Activated T-cell treated with anti-CD3 and anti-CD28 coated beads, Interleukin-2, amount 50 U/mL, for 48 hours (primary cell): Measurements from ENCODE around the gene MRPL24.
"Not testable (repeated sequence)": the region's sequence is repeated elsewhere in the genome, so short reads cannot be mapped to it uniquely, and the experiment has no call there.

Experiments used
- DNase-seq, 2 experiments: peaks; one replicate each; pipeline ENCODE4 v3.0.0-alpha.2; 2020

The MRPL24 gene

DNA sequence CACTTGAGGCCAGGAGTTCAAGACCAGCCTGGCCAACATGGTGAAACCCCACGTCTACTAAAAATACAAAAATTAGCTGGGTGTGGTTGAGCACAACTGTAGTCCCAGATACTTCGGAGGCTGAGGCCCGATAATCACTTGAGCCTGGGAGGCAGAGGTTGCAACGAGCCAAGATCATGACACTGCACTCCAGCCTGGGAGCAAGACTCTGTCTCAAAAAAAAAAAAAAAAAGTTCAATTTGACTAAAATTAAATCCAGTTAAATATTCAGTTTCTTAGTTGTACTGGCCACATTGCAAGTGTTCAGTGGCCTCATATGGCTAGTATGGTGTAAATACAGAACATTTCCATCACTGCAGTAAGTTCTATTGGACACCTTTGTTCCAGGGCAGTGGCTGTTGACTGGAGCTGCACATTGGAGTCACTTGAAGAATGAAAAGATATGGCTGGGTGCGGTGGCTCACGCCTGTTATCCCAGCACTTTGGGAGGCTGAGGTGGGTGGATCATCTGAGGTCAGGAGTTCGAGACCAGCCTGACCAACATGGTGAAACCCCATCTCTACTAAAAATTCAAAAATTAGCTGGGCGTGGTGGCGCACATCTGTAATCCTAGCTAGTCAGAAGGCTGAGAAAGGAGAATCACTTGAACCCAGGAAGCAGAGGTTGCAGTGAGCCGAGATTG lies 16.8 kb upstream of the MRPL24 start:
- DNase-seq: not testable (repeated sequence)

DNA sequence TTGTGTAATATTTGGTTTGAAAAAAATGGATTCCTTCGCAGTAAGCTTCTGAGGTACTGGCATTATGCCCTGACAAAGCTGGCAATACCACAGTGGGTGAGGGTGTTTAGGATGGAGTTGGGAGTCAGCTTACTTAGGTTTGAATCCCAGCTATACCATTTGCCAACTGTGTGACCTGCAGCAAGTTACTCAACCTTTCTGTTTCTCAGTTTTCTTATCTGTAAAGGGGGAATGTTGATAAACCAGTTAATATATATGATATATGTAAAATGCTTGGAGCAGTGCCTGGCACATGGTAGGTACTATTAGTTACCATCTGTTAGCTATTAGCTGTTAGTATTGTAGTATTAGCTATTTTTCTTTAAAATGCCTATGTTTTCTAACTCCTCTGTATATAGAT lies 15.5 kb upstream of the MRPL24 start:
- no peak for DNase-seq

DNA sequence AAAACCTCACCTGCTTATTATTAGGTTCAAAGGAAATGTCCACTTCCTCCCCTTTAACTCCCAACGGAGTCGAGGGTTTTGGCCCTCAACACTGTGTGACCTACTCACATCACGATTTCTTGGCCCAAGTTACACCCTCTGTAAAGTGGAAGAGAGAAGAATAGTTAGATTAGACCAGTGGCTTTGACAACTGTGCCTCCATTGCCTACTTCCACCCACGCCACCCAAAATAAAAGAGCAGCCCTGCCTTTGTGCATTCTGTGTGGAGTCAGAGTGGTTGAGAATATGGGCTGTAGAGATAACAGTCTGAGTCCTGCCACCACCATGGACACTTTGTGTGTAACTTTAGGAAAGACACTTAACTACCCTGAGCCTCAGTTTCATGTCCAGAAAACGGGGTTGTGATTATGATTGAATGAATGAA lies 14.7 kb upstream of the MRPL24 start:
- DNase-seq: no peak

DNA sequence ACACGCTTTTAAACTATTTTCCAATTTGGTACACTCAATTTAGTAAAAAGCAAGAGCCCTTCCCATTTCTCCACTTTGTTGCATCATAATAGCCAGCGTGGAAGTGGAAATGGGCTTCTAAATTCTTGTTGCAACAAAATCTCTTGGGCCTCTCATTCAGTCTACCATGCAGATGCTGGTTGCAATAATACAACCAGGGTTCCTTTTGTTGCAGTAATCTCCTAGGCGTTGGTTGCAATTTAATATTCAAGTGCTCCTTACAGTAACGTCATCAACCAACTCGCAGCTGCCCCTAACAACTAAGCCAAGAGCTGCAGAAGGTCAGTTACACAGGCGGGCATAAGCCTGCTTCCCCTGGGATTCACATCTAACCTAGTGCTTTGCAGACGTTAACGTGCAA lies 13.3 kb upstream of the MRPL24 start:
- DNase-seq: no peak

DNA sequence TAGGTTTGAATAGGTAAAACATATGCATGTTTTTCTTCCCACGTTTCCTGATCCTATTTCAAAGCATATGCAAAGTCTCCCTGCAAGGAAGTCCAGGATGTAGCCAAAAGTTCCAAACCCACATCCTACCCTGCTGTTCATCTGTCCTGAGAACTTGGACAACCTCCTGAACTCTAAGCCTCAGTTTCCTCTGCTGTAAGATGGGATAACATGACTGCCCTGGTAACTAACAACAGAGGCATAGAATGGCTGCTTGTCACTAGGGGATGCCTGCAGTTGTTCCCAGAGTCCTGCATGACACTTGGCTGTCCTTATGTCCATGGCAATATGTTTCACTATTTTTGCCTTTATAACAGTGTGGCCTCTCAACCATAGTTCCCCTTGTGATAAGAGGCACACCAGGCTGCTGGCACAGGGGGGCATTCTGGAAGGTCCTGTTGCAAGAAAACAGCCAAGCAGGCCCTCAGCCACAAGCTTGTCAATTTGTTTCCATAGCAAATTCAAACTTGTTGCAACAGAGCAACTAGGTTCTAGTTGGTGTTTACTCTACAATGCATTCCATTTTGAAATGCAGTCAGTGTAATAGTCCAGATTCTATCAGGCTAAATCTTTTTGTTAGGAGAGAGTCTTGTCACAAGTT lies 12.1 kb upstream of the MRPL24 start:
- DNase-seq: no peak

DNA sequence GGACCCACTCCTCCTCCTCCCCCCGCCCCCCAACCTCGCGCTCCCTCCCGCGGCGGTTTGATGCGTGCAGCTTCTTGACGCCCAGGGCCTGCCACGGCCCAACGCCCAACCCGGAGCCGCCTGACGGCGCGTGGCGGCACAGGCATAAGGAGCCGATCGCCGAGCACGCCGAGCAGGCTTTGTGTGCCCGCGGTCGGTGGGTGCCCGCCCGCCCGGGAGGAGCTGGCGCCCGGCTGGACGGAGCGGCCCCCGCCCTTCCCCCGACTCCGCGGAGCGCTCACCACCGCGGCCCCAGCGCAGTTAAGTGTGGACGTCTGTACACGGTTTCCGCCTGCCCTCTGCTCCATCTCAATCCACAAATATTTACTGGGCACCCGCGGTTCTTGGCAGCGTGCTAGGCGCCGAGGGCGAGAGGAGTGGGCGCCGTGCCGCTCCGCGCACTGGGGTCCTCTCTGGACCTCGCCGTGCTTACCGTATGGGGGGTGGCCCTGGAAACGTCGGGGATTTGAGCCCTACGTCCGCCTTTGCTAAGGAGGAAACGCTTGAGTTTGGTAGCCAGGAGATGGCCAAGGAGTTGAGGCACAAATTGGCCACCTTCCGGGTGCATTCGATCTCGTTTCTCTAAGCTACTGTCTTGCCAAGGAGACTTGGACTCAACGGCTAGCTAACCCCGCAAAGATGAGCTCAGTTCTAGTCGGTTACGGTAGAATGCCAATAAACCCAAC lies 11.0 kb upstream of the MRPL24 start:
- peak; percentile 98 for DNase-seq

DNA sequence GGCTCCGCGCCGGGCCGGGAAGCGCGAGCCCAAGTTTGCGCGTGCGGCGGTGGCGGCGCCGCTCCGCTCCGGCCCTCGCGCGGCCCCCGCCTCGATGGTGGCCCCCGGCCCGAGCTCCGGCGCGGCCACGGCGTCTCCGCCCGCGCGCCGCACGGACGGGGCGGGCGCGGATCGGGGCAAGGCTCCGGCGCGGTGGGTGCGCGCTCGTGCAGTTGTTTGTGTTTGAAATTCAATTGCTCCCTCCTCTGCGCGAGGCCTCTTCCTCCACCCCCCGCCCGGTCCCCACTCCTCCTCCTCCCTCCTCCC lies 10.5 kb upstream of the MRPL24 start, which contains the start of gene HDGF:
Gene HDGF (minus strand): TSS at position 225 of the 306 bp plus-strand sequence. CDS start 246 bp downstream, outside the sequence.
- no peak for DNase-seq

DNA sequence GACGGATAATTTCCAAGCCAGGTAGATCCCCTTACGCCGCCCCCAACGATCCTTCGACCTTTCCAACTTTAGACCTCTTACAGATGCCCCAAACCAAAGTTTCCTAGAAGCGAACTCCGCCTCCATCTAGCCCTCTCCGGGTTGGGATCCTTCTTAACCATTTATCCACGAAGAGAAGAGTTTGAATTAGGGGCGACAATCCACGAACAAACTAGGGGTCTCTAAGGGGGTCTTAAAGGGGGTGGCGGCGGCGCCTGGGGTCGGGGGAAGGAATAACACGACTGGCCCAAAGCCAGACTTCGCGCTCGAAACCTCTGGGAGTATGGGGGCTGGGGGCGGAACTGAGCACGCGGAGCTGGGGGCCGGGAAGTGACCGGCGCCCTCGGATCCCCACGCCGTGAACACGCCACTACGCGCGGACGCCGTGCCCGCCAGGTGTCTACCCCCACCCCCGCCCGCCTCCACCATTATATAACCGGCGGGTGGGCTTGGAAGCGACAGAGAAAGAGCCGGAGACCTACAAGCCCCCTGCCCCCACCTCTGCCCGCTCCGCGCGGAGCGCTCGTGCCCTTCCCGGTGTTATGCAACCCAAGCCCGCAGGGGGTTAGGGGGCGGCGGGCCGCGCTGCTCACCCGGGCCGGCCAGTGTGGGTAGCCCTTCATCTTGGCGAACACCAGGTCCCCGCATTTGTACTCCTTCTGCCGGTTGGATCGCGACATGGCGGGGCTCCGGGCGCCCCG lies 10.0 kb upstream of the MRPL24 start:
- peak; percentile 61 to 69 for DNase-seq

DNA sequence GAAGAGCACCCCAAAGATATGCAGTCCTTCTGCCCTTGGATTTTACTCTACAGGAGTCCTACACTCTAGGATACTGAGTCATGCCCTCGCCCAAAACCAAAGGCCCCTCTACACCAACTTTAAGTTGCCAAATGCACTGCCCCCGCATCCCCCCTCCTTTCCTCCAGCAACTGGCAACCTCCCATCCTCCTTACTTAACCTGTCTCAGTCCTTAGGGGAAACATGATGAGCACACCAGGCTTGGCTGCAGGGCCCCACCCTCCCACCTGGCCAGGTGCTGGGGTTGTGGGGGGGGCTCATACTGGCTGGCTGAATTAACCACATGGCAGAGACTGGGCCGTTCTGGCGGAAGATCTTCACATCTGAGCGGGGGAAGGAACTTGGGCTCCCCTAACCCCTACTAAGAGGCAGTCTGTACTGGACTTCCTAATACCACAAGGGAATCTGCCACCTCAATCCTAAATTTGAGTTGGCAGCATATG lies 9.3 kb upstream of the MRPL24 start:
- DNase-seq: peak; percentile 74

DNA sequence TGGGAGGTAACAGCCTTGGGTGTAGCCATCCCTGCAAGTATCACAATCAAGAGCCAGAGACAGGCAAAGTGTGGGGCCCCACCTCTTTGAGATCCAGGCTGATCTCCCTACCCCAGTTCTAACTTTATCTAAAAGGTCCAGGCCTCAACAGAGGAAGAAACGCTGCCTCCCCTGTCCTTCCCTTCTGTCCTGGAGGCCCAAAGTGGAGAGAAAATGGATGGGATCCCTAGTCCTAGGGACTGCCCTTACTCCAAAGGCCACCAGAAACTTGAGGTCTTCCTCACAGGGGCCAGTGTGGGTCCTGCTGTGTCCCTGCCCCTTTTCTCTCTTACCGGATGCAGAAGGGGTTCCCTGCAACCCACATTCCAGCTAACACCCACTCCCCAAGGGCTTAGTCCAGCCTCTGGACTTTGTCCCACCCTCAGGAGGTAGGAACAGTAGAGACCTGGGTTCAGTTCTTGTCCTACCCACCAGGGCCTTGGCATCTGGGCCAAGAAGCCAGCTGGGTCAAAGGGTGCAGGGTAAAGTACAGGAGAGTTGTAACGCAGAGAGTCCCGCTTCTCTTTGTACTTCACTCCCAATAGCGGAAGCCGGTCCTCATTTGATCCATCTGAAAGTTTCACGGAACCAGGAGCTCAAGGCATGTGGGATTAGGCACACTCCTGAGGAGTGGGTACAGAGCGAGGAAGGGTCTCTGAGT lies 8.7 kb upstream of the MRPL24 start:
- peak in 1 of 2 experiments; percentile 33 for DNase-seq

DNA sequence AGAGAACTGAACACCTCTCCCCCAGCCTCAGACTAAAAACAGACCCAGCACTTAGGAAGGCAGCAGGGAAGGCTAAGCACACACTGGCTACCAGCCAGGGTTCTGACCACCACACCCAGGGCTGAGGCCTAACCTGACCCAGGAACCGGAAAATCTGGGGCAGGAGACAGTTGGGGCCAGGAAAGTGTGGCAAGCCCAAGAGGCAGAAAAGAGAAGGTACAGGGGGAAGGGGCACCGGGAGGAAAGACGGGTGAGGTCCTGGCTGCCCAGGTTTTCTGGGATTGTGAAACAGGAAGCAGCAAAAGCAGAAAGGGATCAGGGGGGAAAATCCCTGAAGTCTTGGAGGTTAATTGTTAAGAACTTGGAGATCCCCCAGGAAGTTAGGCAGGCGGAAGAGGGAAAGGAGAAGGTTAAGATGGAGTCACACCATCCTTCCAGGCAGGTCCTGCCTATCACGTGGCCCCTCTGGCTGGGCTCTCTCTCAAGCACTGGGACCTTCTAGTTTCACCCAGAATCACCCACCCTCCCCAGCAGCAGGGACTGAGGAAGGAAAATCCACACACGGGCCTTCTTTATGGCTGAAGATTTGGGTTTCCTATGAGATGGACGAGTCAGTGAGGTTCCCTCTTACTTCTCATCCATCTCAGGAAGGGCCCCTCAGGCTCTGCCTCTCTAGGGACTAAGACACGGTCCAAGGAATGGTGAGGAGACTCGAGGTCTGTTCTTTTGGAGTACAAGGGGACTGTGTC lies 8.0 kb upstream of the MRPL24 start:
- peak; percentile 39 to 40 for DNase-seq

DNA sequence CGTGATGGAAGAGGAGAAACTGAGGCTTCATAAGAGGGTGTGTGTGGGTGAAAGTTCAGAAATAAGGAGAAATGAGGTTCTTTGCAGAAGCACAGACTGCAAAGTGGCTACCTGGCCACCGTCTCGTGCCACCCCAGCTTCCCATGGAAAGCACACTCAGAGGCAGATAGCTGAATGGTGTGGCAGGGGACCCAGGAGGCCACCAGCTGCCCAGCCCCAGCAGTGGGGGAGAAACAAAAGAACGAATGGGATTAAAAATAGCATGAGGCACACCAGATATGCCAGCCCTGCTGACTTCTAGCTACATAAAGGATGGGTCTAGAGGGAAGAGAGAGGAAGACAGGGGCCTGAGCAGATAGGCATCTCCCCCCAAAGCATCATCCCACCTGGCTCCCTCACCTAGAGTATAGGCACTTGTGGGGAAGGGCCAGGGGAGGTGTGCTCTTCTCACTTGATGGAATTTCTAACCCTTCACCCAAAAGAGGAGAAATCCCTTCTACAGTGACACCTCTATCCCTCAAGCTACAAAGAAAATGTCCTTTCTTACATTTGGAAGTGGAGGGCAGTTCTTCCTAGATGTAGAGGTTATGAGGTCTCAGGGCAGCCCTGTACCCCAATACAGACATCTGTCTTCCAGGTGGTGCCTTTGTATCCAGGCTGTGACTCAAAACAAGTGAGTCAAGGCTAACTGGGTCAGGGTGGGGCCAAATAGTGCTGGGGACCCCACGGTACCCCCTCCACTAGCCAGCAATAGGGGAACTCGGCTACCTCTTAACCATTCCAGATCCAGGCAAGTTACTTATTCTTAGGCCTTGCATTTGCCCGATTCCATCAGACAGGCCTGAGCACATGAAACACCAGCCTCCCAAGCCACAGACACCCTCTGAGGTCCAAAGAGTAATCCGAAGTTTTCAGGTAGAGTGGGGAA lies 7.1 kb upstream of the MRPL24 start:
- peak in 1 of 2 experiments; percentile 29 for DNase-seq

DNA sequence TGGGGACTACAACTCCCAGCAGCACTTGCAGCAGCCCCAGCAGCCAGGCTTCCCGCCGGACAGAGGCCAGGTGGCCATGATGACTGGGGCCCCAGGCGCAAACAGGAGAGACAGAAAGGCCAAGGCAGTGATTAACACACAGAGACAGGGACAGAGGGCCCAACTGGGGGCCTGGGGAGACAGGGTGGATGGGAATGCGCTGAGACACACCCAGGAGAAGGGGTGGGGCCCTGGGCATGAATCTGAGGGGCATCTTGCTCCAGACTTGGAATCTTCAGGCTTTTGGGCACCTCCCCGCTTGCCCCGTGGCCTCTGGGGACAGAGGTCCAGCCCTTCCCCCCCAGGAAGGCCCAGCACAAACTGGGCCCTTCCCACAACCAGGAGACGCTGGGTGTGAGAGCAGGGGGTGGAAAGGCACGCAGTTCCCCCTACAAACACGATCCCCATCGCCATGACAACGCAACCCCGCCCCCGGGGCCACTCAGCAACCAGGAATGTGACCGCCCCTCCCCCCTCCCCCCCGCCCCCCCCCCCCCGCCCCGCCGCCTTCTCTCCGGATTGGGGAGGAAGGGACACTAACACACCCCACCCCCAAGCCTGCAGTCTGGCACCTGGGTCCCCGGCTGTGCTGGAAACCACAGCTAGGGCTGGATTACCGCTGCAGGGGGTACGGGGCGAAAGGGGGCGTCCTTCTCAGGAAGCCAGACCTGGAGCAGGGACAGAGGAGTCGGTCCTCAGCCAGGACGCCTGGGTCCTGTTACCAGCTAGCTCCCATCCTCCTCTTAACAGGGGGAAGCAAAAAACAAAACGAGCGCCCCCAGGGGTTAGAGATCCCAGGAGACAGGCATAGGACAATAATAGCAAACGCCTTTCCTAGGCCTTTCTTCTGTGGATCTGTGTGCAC lies 6.1 kb upstream of the MRPL24 start:
- DNase-seq: peak; percentile 67 to 74

DNA sequence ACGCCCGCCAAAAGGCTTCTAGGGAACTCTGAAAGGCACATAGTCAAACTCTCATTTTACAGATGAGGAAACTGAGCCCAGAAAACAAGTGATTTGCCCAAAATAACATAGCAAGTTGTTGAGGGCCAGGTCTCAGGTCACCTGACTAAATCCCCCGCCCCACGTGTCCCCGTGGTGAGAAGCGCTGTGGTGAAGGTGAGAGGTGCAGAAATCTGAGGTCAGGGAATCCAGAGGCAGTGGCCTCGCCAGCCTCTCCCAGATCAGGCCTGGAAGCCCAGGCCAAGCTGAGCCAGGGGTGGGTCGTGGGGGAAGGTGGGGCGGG lies 5.5 kb upstream of the MRPL24 start:
- DNase-seq: no peak

DNA sequence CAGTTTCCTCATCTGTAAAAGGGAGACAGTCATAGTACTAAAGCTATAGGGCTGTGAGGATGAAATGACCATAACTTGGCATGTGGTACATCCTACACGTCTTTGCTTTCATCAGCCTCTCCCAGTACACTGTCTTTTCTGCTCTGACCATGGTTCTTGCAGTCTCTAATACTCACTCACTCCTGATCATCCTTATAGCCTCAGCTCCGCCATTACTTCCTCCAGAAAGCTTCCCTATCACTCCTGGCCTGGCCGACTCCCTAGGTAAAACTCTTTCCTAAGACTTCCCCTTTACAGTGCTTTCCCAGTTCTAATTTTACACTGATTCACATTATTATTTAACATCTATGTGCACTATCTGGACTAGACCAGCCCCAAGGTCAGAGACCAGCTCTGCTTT lies 5.0 kb upstream of the MRPL24 start:
- no peak for DNase-seq

DNA sequence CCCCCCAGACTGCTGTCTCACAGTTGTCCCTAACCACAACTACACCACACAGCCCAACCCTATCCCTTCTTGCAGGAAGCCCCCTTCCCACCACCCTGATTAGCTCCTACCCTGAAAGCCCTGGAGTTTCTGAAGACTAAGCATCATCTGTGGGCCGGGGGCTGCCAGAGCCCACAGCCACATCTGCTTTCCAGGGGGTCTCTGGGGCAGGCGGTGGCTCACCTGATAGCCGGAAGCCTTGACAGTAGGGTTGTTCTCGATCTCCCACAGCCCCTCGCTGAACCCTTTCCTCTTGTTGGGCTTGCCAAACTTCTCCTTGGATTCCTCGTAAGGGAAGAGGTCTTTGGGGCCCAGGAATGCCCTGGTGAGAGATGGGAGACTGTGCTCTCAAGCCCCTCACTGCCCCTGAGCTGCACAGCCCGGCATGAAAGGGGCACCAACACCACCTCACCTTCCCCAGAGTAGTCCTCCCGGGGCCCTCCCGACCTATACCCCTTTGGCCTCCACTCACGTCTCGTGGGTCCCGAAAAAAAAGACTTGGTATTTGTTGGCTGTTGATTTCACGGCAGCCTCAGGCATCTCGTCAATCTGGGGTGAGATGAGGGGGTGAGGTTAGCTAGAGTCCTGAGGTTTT lies 4.0 kb upstream of the MRPL24 start:
- DNase-seq: no peak

DNA sequence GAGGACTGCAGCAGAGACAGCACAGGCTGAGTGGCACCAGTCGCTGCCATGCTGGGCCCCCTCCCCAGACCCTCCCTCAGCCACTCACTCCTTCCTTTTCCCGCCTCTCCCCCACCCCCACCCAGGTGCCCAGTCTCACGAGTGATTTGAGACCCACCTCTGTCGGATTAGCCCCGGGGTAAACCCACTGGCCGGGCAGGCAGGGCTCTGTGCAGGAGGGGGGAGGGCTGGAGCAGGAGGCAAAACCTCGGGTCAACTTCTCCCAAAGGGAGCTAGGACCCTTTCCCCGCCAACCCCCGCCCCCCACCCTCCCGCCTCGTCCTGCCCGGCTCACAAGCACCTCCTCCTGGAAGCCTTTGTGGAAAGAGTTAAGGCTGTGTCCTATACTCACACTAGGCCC lies 3.5 kb upstream of the MRPL24 start:
- DNase-seq: no peak

DNA sequence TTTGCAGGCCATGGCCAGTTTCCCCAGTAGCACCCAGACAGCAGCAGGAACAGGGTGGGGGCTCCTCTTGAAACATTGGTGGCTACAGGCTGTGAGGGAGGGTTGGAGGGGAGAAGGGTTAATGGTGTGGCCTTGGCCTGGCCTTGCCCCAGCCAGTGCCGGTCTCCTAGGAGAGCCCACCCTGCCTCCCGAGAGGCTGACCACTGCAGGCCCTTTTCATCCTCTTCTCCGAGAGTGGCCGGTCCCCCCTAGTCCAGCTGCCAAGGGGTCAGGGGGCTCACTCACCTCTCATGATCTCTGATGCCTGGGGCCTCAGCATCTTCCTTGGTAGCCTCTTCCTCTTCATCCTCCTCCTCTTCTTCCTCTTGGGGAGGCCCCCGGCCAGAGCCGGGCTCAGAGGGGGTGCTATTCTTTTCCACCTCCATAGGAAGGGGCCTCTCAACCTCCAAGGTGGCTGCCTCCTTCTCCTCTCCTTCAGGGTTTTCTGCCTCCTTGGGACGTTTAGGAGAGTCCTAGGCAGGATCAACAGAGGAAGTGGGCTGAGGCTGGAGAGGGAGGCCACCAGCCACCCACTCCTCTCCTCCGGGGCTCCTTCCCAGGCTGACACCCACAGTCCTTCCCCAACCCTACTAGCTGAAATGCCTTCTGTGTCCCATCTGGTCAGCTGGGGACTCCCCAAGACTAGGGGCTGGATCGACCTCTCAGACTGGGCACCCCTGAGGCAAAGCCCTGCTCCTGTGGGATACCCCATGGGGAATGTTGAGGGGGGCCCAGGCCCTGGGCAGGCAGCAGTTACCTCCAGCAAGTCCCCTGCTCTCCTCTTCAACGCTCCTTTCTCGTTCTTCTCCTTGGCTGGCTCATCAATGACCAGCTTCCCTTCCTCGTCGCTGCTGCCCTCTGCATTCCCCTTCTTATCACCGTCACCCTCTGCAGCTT lies 2.7 kb upstream of the MRPL24 start:
- DNase-seq: no peak
